Calu3 (cell line): ENCODE data around the gene RHOF. TPM values are rescaled to one million over a fixed set of nuclear protein-coding genes. Genes with fewer than 3 reads are reported as not detected.

Source experiments
- BruUV-seq: library from RNA; stranded (reverse); fragments of 400-500 nt; replicated peaks from 2 replicates; lab custom pipeline; 2021; lab: Mats Ljungman, UMichigan
- CTCF ChIA-PET: fragments of 300-600 bp; sonication (Branson Sonifier 250); formaldehyde crosslinking; loops from one replicate; lab custom pipeline; 2022; ENCODE audit warnings: antibody characterized with exemption; lab: Charles Lee
- DNase-seq: peaks from one replicate; pipeline ENCODE4 v3.0.0; 2022
- H3K27ac Mint-ChIP-seq: one replicate; pipeline ENCODE4 v1.8.0; 2022; ENCODE audit warnings: mixed read lengths; ENCODE audit not compliant: unreplicated experiment
- H3K27me3 Mint-ChIP-seq: one replicate; pipeline ENCODE4 v1.8.0; 2022; ENCODE audit warnings: mixed read lengths; ENCODE audit not compliant: unreplicated experiment
- H3K36me3 Mint-ChIP-seq: one replicate; pipeline ENCODE4 v1.8.0; 2022; ENCODE audit warnings: mild to moderate bottlenecking, moderate library complexity, mixed read lengths; ENCODE audit not compliant: insufficient read depth, unreplicated experiment
- H3K4me1 Mint-ChIP-seq: one replicate; pipeline ENCODE4 v1.8.0; 2022; ENCODE audit warnings: mild to moderate bottlenecking, low read depth, mixed read lengths; ENCODE audit not compliant: unreplicated experiment
- H3K4me3 Mint-ChIP-seq: one replicate; pipeline ENCODE4 v1.8.0; 2022; ENCODE audit warnings: mild to moderate bottlenecking, low read depth, moderate library complexity, mixed read lengths; ENCODE audit not compliant: unreplicated experiment
- H3K9me3 Mint-ChIP-seq: one replicate; pipeline ENCODE4 v1.8.0; 2022; ENCODE audit warnings: low read depth, mixed read lengths; ENCODE audit not compliant: unreplicated experiment
- intact Hi-C: fragments of 100-400 bp; cut with micrococcal nuclease; formaldehyde crosslinking; loops from one replicate; pipeline ENCODE4 v1.10.0; 2022; ENCODE audit not compliant: unreplicated experiment
- total RNA-seq: library from RNA; stranded (reverse); gene quantifications from 2 replicates; pipeline ENCODE4 v1.2.3, GENCODE V29; 2022
- TF ChIP-seq, protein P1 (sequence below): fragments of 200-600 bp; IDR thresholded peaks from one replicate; pipeline ENCODE4 v1.8.0; 2022; ENCODE audit warnings: antibody characterized with exemption; ENCODE audit not compliant: unreplicated experiment

The RHOF gene
- total RNA-seq, 1 experiment from 2014 or later: 73.9 TPM

DNA sequence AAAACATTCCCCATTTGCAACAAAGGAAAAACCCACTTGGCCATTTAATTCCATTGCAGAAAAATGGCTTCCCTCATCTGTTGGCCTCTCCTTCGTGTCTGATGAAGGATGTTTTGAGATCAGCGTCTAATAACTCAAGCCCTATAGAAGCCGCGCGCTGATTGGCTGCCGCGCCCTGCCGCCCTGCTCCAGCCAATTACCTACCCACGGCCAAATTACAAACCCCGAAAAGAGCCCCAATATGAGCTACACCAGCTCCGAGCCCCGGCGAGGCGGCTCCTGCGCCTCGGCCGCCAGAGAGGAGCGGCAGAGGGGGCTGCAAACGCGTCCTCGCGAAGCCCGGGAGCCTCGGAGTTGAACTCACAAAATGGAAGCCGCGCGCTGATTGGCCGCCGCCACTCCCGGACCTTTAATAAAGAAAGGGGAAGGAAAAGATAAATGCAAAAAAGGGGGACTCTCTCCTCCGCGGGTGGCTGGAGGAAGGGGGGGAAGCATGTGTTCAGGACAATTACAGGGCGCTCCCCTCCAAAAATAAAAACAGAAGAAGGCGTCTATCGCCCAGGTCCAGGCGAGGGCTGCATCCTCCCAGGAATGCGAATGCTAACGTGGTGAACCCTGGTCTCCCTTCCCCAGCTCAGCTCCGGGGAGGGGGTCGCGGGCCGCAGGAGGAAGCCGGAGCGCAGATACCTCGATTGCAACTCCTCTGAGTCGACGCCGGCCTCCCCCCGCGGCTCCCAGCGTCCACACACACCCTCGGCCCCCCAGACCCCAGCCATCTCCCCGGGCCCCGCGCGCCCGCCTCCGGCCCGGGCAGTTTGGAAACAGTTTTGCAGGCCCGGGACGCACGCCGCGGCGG, 9.6 kb upstream of the RHOF start:
- peaks cover 86% of the 10 kb centered on the region for H3K36me3 Mint-ChIP-seq
- peaks cover 48% of the 10 kb centered on the region for H3K4me1 Mint-ChIP-seq
- CTCF ChIA-PET: interaction anchor here (0.8 to 3.6 kb wide), 3 partner anchors 8 to 9 kb away, joined by 6 to 13 read pairs (median 7); partner anchors contain the start of gene RHOF
- intact Hi-C loops: no loop called here
- no TSS peak for BruUV-seq
- peak overlapping the region; percentile 93 for H3K27ac Mint-ChIP-seq
- peak overlapping the region; percentile 76 for H3K4me3 Mint-ChIP-seq
- H3K9me3 Mint-ChIP-seq: no peaks in the 10 kb centered on the region
- no peaks in the 10 kb centered on the region for H3K27me3 Mint-ChIP-seq
- TF ChIP-seq, protein P1, sequence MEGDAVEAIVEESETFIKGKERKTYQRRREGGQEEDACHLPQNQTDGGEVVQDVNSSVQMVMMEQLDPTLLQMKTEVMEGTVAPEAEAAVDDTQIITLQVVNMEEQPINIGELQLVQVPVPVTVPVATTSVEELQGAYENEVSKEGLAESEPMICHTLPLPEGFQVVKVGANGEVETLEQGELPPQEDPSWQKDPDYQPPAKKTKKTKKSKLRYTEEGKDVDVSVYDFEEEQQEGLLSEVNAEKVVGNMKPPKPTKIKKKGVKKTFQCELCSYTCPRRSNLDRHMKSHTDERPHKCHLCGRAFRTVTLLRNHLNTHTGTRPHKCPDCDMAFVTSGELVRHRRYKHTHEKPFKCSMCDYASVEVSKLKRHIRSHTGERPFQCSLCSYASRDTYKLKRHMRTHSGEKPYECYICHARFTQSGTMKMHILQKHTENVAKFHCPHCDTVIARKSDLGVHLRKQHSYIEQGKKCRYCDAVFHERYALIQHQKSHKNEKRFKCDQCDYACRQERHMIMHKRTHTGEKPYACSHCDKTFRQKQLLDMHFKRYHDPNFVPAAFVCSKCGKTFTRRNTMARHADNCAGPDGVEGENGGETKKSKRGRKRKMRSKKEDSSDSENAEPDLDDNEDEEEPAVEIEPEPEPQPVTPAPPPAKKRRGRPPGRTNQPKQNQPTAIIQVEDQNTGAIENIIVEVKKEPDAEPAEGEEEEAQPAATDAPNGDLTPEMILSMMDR: no peak
- DNase-seq: peak; percentile 86

DNA sequence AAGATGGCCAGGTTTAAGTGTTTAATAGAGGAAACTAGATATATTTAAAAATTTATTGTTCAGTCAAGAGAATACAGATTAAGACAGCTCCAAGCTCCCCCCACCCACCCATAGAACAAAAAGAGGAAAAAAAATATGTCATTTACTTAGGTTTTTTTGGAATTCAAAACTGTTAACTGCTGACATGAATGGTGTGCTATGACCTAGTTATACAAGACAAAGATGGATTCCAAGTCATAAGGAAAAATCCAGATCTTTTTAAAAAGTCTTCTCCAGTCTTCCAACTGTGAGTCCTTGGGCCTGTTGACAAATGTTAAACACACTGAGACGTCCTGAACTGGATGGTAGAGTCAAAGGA, 9.0 kb upstream of the RHOF start:
- Mint-ChIP-seq H3K27me3 (no peaks in the 10 kb centered on the region), H3K4me3 (peak overlapping the region; percentile 76), H3K27ac (peak overlapping the region; percentile 93), H3K36me3 (peaks cover 88% of the 10 kb centered on the region), H3K9me3 (no peaks in the 10 kb centered on the region), H3K4me1 (peaks cover 54% of the 10 kb centered on the region)
- TF ChIP-seq, protein P1: no peak
- intact Hi-C loops: no loop called here
- TSS peak; percentile 85 for BruUV-seq
- no peak for DNase-seq
- CTCF ChIA-PET: interaction anchor here (0.8 to 3.6 kb wide), 3 partner anchors 8 to 16 kb away, joined by 3 to 13 read pairs (median 7); no protein-coding TSS in a partner anchor

DNA sequence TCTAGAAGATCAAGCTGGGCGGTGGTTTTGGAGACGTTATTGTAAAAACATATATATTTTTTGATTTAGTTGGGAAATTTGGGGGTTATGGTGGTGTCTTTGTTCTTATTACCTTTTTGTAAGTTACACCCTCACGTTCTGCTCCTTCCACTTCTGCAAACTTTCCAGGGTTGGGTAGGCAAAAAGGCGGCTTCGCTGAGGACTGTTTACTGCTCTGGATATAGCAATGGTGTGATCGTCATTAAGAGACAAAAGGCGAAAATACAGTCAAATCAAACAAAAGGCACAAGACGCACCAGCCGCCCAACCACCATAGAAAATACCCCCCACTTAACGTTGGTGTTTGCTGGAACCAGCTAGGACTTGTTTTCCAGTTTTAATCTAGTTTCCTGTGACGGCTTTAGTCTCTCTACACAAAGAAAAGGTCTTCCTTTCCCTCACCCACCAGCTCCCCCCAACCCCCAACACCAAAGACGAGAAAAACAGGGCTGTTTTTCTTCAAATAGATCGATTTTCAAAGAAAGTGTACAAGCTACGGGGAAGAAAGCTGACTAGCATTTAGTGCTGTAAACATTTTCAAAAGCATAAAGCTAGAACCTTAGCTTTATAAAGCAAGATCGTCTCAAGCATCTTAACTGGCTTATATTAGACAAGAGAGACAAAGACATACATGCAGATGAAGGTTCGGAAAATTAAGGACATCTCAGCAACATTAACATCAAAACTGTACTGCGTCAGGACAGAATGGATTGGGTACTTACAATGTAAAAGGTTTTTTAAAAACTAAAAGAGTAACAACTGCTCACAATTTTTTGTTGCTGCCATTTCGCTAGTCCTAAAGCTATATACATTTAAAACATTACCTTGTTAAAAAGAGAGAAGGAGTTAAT, 8.4 kb upstream of the RHOF start:
- Mint-ChIP-seq H3K36me3 (peaks cover 88% of the 10 kb centered on the region), H3K27ac (peak overlapping the region; percentile 93), H3K4me1 (peaks cover 61% of the 10 kb centered on the region), H3K4me3 (peak overlapping the region; percentile 76), H3K27me3 (no peaks in the 10 kb centered on the region), H3K9me3 (no peaks in the 10 kb centered on the region)
- TF ChIP-seq, protein P1: no peak
- intact Hi-C loops: no loop called here
- BruUV-seq: TSS peak; percentile 50
- CTCF ChIA-PET: interaction anchor here (0.6 to 3.6 kb wide), 3 partner anchors 10 to 31 kb away, joined by 3 to 13 read pairs (median 4); no protein-coding TSS in a partner anchor
- DNase-seq: no peak
